Measurements from ENCODE around the gene CAMTA1.
"Not testable (repeated sequence)": the region's sequence is repeated elsewhere in the genome, so short reads cannot be mapped to it uniquely, and the experiment has no call there.

Gene CAMTA1

GRCh38 chr1:7147581-7148282, 362.5 kb downstream of the CAMTA1 start:
- not testable (repeated sequence) for DNase-seq (ENCODE audit: low read depth, low spot score)

GRCh38 chr1:7149080-7149838, 364.0 kb downstream of the CAMTA1 start:
- no peak for DNase-seq (ENCODE audit: low read depth, low spot score)

- DNase-seq (ENCODE audit: low read depth, low spot score) = no peak
These were observed 365.5 kb downstream of the CAMTA1 start for GRCh38 chr1:7150724-7151280.

- DNase-seq (ENCODE audit: low read depth, low spot score) = no peak
These were observed 366.7 kb downstream of the CAMTA1 start for GRCh38 chr1:7151978-7152377.

GRCh38 chr1:7152655-7153054, 367.4 kb downstream of the CAMTA1 start:
- DNase-seq (ENCODE audit: low read depth, low spot score) = no peak

GRCh38 chr1:7153464-7153863, 368.2 kb downstream of the CAMTA1 start:
- no peak for DNase-seq (ENCODE audit: low read depth, low spot score)

- DNase-seq (ENCODE audit: low read depth, low spot score) = no peak
These were observed 374.0 kb downstream of the CAMTA1 start for GRCh38 chr1:7159116-7159781.

- DNase-seq (ENCODE audit: low read depth, low spot score) = not testable (repeated sequence)
These were observed 383.3 kb downstream of the CAMTA1 start for GRCh38 chr1:7168554-7168953.

- DNase-seq (ENCODE audit: low read depth, low spot score) = no peak
These were observed 385.9 kb downstream of the CAMTA1 start for GRCh38 chr1:7171168-7171567.

- no peak for DNase-seq (ENCODE audit: low read depth, low spot score)
These were observed 386.3 kb downstream of the CAMTA1 start for GRCh38 chr1:7171574-7171973.

- no peak for DNase-seq (ENCODE audit: low read depth, low spot score)
These were observed 387.6 kb downstream of the CAMTA1 start for GRCh38 chr1:7172804-7173203.

- DNase-seq (ENCODE audit: low read depth, low spot score) = no peak
These were observed 389.3 kb downstream of the CAMTA1 start for GRCh38 chr1:7174561-7174960.

- DNase-seq (ENCODE audit: low read depth, low spot score) = no peak
These were observed 390.0 kb downstream of the CAMTA1 start for GRCh38 chr1:7174980-7175906.

GRCh38 chr1:7177021-7177420, 391.8 kb downstream of the CAMTA1 start:
- DNase-seq (ENCODE audit: low read depth, low spot score) = no peak

- no peak for DNase-seq (ENCODE audit: low read depth, low spot score)
These were observed 392.3 kb downstream of the CAMTA1 start for GRCh38 chr1:7177438-7178146.

- no peak for DNase-seq (ENCODE audit: low read depth, low spot score)
These were observed 393.1 kb downstream of the CAMTA1 start for GRCh38 chr1:7178336-7178735.

- no peak for DNase-seq (ENCODE audit: low read depth, low spot score)
These were observed 393.5 kb downstream of the CAMTA1 start for GRCh38 chr1:7178741-7179140.

- DNase-seq (ENCODE audit: low read depth, low spot score) = no peak
These were observed 400.5 kb downstream of the CAMTA1 start for GRCh38 chr1:7185721-7186120.

- DNase-seq (ENCODE audit: low read depth, low spot score) = no peak
These were observed 401.3 kb downstream of the CAMTA1 start for GRCh38 chr1:7186382-7187111.

- no peak for DNase-seq (ENCODE audit: low read depth, low spot score)
These were observed 401.8 kb downstream of the CAMTA1 start for GRCh38 chr1:7187112-7187493.
